Body of pancreas (tissue), 4 donors: ENCODE results near the gene KCNA3. TPM values are rescaled to one million over a fixed set of nuclear protein-coding genes. Genes with fewer than 3 reads are reported as not detected.

Experiments
- ATAC-seq: fragments of 150-250 bp; one replicate; pipeline ENCODE4 v1.9.1; 2016
- DNase-seq, 4 donors: peaks; one replicate each; pipeline ENCODE4 v3.0.0-alpha.2; 2019
- H3K27ac ChIP-seq, 4 donors: fragments of 200-600 bp; sonication (generic); 1 replicate in 3 of 4; 2 replicates in 1 of 4; pipeline versions ENCODE4 v1.5.1 to v1.6.1; 2016 to 2019; ENCODE audit warnings: mild to moderate bottlenecking in 1 of 4, mixed read lengths in 1 of 4, moderate library complexity in 1 of 4
- H3K27me3 ChIP-seq, 2 donors: fragments of 200-600 bp; sonication (generic); one replicate each; pipeline ENCODE4 v1.6.0; 2016; ENCODE audit warnings: mild to moderate bottlenecking in 1 of 2
- H3K36me3 ChIP-seq, 2 donors: fragments of 200-600 bp; sonication (generic); replicated peaks in 1 of 2; 2 replicates each; pipeline ENCODE4 v1.5.1; 2016; ENCODE audit warnings: low read depth in 2 of 2; ENCODE audit not compliant: insufficient read depth in 1 of 2
- H3K4me1 ChIP-seq: fragments of 200-600 bp; sonication (generic); one replicate; pipeline ENCODE4 v1.6.0; 2016
- H3K4me3 ChIP-seq, 2 donors: fragments of 200-600 bp; sonication (generic); 1 replicate in 1 of 2; 2 replicates in 1 of 2; pipeline ENCODE4 v1.5.1; 2016 to 2019
- H3K9me3 ChIP-seq, 3 donors: fragments of 200-600 bp; sonication (generic); 1 replicate in 2 of 3; 2 replicates in 1 of 3; pipeline ENCODE4 v1.5.1; 2016
- CTCF ChIP-seq, 7 experiments: fragments of 450-650 bp in 4 of 7; fragments of 200-600 bp in 3 of 7; sonication (generic) in 3 of 7; IDR thresholded peaks; one replicate each; pipeline ENCODE4 v1.5.1; 2016 to 2019; ENCODE audit warnings: antibody characterized with exemption in 7 of 7
- POLR2A ChIP-seq, 3 donors: fragments of 450-650 bp; IDR thresholded peaks; one replicate each; pipeline ENCODE4 v1.6.1; 2016; ENCODE audit warnings: antibody characterized with exemption in 3 of 3, mild to moderate bottlenecking in 2 of 3
- WGBS, 2 donors: methylation state at CpG; one replicate each; pipeline ENCODE4 v1.1.5; 2017; 5-methylcytosine and 5-hydroxymethylcytosine counted together
- intact Hi-C: fragments of 100-400 bp; cut with DNase I; formaldehyde crosslinking; loops from one replicate; pipeline ENCODE4 v1.15.1; 2023
- total RNA-seq, 2 donors: library from RNA; depleted of rRNA; stranded (reverse); fragments of >200 nt; gene quantifications; one replicate each; pipeline ENCODE4 v1.1.0, GENCODE V29; 2016

Gene KCNA3
- total RNA-seq, 2 donors from 2014 or later, result 1.3 to 2.3 TPM

DNA sequence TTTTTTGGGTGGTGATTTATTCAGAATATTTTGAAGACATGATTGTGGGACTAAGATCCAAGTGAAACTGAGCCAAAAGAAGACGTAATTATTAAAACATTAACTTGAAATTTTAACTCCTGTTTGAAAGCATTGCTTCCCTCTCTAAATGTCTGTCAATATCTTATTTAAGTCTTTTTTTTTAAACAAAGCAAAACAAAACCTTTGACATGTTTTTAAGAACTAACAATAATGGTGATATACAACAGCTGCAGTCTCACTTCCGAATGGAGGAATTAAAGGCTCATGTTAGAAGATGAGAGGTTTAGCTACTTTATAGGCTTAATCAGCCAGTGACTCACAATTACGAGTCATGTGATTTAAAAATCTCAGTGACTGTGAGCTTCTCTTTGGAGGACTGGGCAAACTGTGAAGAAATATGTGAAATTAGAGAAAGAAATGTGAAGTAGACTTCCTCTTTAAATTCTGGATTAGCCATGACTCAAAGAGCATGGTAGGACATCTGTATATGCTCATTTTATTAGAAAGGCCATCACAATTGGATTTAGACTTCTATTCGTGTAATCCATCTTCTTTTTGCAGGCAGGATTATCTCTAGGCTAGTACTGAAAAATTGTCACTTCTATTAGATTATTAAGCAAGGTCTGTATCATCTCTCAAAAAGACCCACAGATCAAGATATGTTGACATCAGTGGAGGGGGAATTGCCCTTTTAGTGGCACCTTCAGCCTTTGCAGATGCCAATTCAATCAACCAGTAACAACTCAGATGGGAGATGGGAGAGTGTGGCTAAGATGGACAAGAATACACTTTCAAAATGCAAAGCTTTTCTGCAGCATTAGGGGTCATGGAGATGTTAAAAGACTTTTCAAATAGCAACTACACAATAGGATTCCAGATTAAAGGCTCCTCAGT, 28.7 kb downstream of the KCNA3 start:
- intact Hi-C loops, result no loop called here
- no peak overlapping the region for H3K4me3 ChIP-seq
- TF ChIP-seq POLR2A (IDR thresholded peaks at IDR 0.05), result no peak
- no peak for TF ChIP-seq CTCF (IDR thresholded peaks at IDR 0.05)
- H3K36me3 ChIP-seq, result no peaks in the 10 kb centered on the region
- DNase-seq, result no peak
- H3K4me1 ChIP-seq, result no peaks in the 10 kb centered on the region
- WGBS, 2 donors, result 51 to 57% methylated on average over 4 of the region's 4 CpGs
- no peak for ATAC-seq
- no peaks in the 10 kb centered on the region for H3K9me3 ChIP-seq
- H3K27me3 ChIP-seq, result no peaks in the 10 kb centered on the region
- no peak overlapping the region for H3K27ac ChIP-seq

DNA sequence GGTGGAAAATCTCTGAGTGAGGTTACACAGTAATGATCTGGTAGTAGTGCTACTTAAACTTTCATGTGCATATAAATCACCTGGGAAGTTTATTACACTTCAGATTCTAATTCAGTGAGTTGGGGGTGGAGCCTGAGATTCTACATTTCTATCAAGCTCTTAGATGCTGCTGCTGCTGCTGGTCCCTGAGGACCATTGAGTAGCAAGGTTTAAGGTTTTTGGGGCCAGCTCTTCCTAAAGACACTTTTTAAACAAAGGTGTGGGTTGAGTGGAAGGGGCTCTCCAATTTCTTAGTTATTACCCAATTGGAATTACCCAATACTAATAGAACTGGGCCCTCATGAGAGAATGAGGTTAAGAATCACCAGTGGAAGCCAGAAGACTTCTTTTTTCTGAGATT, 29.5 kb downstream of the KCNA3 start:
- Histone ChIP-seq H3K4me1 (no peaks in the 10 kb centered on the region), H3K27ac (no peak overlapping the region), H3K36me3 (no peaks in the 10 kb centered on the region), H3K9me3 (no peaks in the 10 kb centered on the region), H3K4me3 (no peak overlapping the region), H3K27me3 (no peaks in the 10 kb centered on the region)
- ATAC-seq (no peak), DNase-seq (no peak)
- TF ChIP-seq CTCF (IDR thresholded peaks at IDR 0.05) (no peak), POLR2A (IDR thresholded peaks at IDR 0.05) (no peak)
- intact Hi-C loops, result no loop called here

- no peak for ATAC-seq
- Histone ChIP-seq H3K27ac (no peak overlapping the region), H3K4me1 (no peaks in the 10 kb centered on the region), H3K4me3 (no peak overlapping the region), H3K36me3 (no peaks in the 10 kb centered on the region), H3K27me3 (no peaks in the 10 kb centered on the region), H3K9me3 (no peaks in the 10 kb centered on the region)
- peak in 1 of 4 donors; percentile 14 for DNase-seq
- intact Hi-C loops, result no loop called here
- no peak for TF ChIP-seq POLR2A (IDR thresholded peaks at IDR 0.05)
- no peak for TF ChIP-seq CTCF (IDR thresholded peaks at IDR 0.05)
- WGBS, 2 donors, result 35 to 38% methylated on average over 4 of the region's 4 CpGs
Observed at GRCh38 chr1:110643879-110644472, 30.8 kb downstream of the KCNA3 start.

GRCh38 chr1:110639724-110640386, 34.9 kb downstream of the KCNA3 start:
- Histone ChIP-seq H3K36me3 (no peaks in the 10 kb centered on the region), H3K27me3 (no peaks in the 10 kb centered on the region), H3K4me1 (peaks cover 3% of the 10 kb centered on the region), H3K9me3 (no peaks in the 10 kb centered on the region), H3K27ac (no peak overlapping the region), H3K4me3 (no peak overlapping the region)
- intact Hi-C loops, result no loop called here
- DNase-seq (no peak), ATAC-seq (no peak)
- 45 to 49% methylated on average over 2 of the region's 2 CpGs for whole genome bisulfite sequencing, 2 donors
- TF ChIP-seq CTCF (IDR thresholded peaks at IDR 0.05) (no peak), POLR2A (IDR thresholded peaks at IDR 0.05) (no peak)
